Adipocyte (in vitro differentiated cells): Measurements from ENCODE around the gene RHBG.

Source experiments
- DNase-seq: peaks from one replicate; pipeline ENCODE4 v3.0.0-alpha.2; 2015; ENCODE audit warnings: low read depth
- H3K27me3 ChIP-seq: replicated peaks from 2 replicates; pipeline ENCODE4 v1.7.0; 2013; ENCODE audit warnings: mild to moderate bottlenecking, low read length, moderate library complexity; ENCODE audit not compliant: control insufficient read depth, insufficient read depth
- H3K36me3 ChIP-seq: 2 replicates; pipeline ENCODE4 v1.7.0; 2013; ENCODE audit warnings: low read length, mild to moderate bottlenecking, moderate library complexity; ENCODE audit not compliant: control insufficient read depth, insufficient read depth, severe bottlenecking
- H3K4me1 ChIP-seq: 2 replicates; pipeline ENCODE4 v1.7.0; 2013; ENCODE audit warnings: mild to moderate bottlenecking, low read length, moderate library complexity; ENCODE audit not compliant: control insufficient read depth, insufficient read depth
- H3K4me3 ChIP-seq: 2 replicates; pipeline ENCODE4 v1.7.0; 2013; ENCODE audit warnings: mild to moderate bottlenecking, low read length, moderate library complexity
- H3K9ac ChIP-seq: 2 replicates; pipeline ENCODE4 v1.7.0; 2013; ENCODE audit warnings: mild to moderate bottlenecking, low read length, moderate library complexity
- H3K9me3 ChIP-seq: 2 replicates; pipeline ENCODE4 v1.7.0; 2013; ENCODE audit warnings: mild to moderate bottlenecking, low read length, moderate library complexity; ENCODE audit not compliant: control insufficient read depth

The RHBG gene

GRCh38 chr1:156388174-156389137 is 19.4 kb downstream of the RHBG start:
- H3K9ac ChIP-seq = no peak overlapping the region
- peak; percentile 10 for DNase-seq
- peaks cover 55% of the 10 kb centered on the region for H3K27me3 ChIP-seq
- H3K4me1 ChIP-seq = no peaks in the 10 kb centered on the region
- no peaks in the 10 kb centered on the region for H3K36me3 ChIP-seq
- no peaks in the 10 kb centered on the region for H3K9me3 ChIP-seq
- H3K4me3 ChIP-seq = no peak overlapping the region

GRCh38 chr1:156389311-156389710 is 20.3 kb downstream of the RHBG start:
- no peaks in the 10 kb centered on the region for H3K36me3 ChIP-seq
- DNase-seq = no peak
- H3K27me3 ChIP-seq = peaks cover 55% of the 10 kb centered on the region
- H3K4me3 ChIP-seq = no peak overlapping the region
- H3K4me1 ChIP-seq = no peaks in the 10 kb centered on the region
- no peak overlapping the region for H3K9ac ChIP-seq
- no peaks in the 10 kb centered on the region for H3K9me3 ChIP-seq

- H3K4me1 ChIP-seq = no peaks in the 10 kb centered on the region
- H3K27me3 ChIP-seq = peaks cover 63% of the 10 kb centered on the region
- H3K9ac ChIP-seq = no peak overlapping the region
- no peak overlapping the region for H3K4me3 ChIP-seq
- DNase-seq = no peak
- H3K9me3 ChIP-seq = no peaks in the 10 kb centered on the region
- no peaks in the 10 kb centered on the region for H3K36me3 ChIP-seq
These were observed 21.7 kb downstream of the RHBG start for GRCh38 chr1:156390469-156391365.

- peaks cover 66% of the 10 kb centered on the region for H3K27me3 ChIP-seq
These were observed 22.3 kb downstream of the RHBG start for GRCh38 chr1:156391366-156391677.

GRCh38 chr1:156391701-156392100 is 22.7 kb downstream of the RHBG start:
- no peak for DNase-seq
- Histone ChIP-seq H3K4me3 (no peak overlapping the region), H3K27me3 (peaks cover 66% of the 10 kb centered on the region), H3K4me1 (no peaks in the 10 kb centered on the region), H3K9ac (no peak overlapping the region), H3K9me3 (no peaks in the 10 kb centered on the region), H3K36me3 (no peaks in the 10 kb centered on the region)

More at GRCh38 chr1:156391366-156391677, 22.3 kb downstream of the RHBG start:
- Histone ChIP-seq H3K4me3 (no peak overlapping the region), H3K36me3 (no peaks in the 10 kb centered on the region), H3K4me1 (no peaks in the 10 kb centered on the region), H3K9ac (no peak overlapping the region), H3K9me3 (no peaks in the 10 kb centered on the region)
- no peak for DNase-seq

- H3K9ac ChIP-seq = no peak overlapping the region
- H3K27me3 ChIP-seq = peaks cover 59% of the 10 kb centered on the region
- no peaks in the 10 kb centered on the region for H3K4me1 ChIP-seq
- no peak for DNase-seq
- no peaks in the 10 kb centered on the region for H3K36me3 ChIP-seq
- H3K4me3 ChIP-seq = no peak overlapping the region
- H3K9me3 ChIP-seq = no peaks in the 10 kb centered on the region
These were observed 23.4 kb downstream of the RHBG start for GRCh38 chr1:156392452-156392853.

GRCh38 chr1:156393095-156393494 is 24.1 kb downstream of the RHBG start:
- DNase-seq = no peak
- peaks cover 52% of the 10 kb centered on the region for H3K27me3 ChIP-seq
- H3K9ac ChIP-seq = no peak overlapping the region
- H3K36me3 ChIP-seq = no peaks in the 10 kb centered on the region
- no peaks in the 10 kb centered on the region for H3K4me1 ChIP-seq
- no peaks in the 10 kb centered on the region for H3K9me3 ChIP-seq
- H3K4me3 ChIP-seq = no peak overlapping the region

- H3K27me3 ChIP-seq = peaks cover 48% of the 10 kb centered on the region
These were observed 25.1 kb downstream of the RHBG start for GRCh38 chr1:156394082-156394481.

GRCh38 chr1:156394835-156395461 is 25.9 kb downstream of the RHBG start:
- Histone ChIP-seq H3K4me3 (no peak overlapping the region), H3K9ac (no peak overlapping the region), H3K9me3 (no peaks in the 10 kb centered on the region), H3K27me3 (peaks cover 46% of the 10 kb centered on the region), H3K4me1 (no peaks in the 10 kb centered on the region), H3K36me3 (no peaks in the 10 kb centered on the region)
- no peak for DNase-seq

More at GRCh38 chr1:156394082-156394481, 25.1 kb downstream of the RHBG start:
- H3K4me3 ChIP-seq = no peak overlapping the region
- H3K36me3 ChIP-seq = no peaks in the 10 kb centered on the region
- no peak for DNase-seq
- no peaks in the 10 kb centered on the region for H3K9me3 ChIP-seq
- no peaks in the 10 kb centered on the region for H3K4me1 ChIP-seq
- no peak overlapping the region for H3K9ac ChIP-seq

GRCh38 chr1:156399355-156400125 is 30.5 kb downstream of the RHBG start:
- Histone ChIP-seq H3K9me3 (no peaks in the 10 kb centered on the region), H3K9ac (no peak overlapping the region), H3K27me3 (peaks cover 52% of the 10 kb centered on the region), H3K4me1 (no peaks in the 10 kb centered on the region), H3K4me3 (no peak overlapping the region), H3K36me3 (no peaks in the 10 kb centered on the region)
- DNase-seq = no peak
